Measurements from ENCODE around the gene DGKI.
A peak's percentile ranks its signal among the peaks of the same experiment; 100 is the strongest.

The DGKI gene

DNA sequence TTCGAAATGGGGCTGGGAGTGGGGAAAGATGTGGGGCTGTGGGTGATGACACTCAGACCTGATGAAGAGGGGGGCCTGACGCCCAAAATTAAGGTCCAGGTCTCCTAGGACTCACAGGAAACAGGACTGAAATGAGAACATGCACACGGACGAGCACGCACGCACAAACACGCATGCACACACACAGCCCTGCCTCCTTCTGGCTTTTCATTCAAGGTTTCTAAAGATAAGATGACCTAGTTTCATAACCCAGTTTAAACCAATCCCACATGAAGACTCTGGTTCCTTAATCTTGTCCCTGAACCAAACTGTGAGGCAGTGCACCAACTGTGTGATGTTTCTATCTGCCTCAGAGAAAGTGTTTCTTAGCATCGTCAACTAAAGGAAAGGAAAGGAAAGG is 162.0 kb downstream of the DGKI start:
- no peak for DNase-seq

DNA sequence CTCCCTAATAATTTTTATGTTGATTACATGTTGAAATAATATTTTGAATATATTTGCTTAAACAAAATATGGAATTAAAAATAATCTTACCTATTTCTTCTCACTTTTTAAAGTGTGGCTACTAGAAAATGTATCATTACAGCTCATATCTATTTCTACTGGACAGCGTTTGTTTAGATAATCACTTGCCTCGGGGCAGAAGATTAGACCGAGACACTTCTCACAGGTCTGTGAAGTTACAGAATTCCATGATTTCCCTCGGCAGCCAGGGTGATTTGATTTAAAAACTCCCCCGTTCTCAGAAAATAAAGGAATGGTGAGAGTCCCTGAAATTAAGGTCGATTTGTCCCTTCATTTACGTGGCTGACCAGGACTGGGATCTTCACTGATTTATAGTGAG is 162.5 kb downstream of the DGKI start:
- DNase-seq = no peak

DNA sequence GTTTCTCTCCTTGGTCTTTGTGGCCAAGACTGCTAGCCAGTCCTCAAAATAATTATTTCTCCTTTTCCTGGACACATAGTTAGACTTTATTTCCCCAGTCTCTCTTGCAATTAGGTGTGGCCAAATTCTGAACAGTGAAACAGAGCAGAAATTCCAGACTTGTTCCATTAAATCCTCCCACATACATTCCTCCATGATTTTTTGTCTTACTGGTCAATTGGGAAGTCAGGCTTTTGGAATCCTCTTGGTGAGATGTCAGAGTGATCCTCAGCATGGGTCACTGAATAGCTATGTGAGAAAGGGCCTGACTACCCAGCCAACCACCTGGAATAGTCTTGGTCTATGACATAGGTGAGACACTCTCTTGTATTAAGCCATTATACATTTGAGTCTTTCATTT is 164.2 kb downstream of the DGKI start:
- no peak for DNase-seq

DNA sequence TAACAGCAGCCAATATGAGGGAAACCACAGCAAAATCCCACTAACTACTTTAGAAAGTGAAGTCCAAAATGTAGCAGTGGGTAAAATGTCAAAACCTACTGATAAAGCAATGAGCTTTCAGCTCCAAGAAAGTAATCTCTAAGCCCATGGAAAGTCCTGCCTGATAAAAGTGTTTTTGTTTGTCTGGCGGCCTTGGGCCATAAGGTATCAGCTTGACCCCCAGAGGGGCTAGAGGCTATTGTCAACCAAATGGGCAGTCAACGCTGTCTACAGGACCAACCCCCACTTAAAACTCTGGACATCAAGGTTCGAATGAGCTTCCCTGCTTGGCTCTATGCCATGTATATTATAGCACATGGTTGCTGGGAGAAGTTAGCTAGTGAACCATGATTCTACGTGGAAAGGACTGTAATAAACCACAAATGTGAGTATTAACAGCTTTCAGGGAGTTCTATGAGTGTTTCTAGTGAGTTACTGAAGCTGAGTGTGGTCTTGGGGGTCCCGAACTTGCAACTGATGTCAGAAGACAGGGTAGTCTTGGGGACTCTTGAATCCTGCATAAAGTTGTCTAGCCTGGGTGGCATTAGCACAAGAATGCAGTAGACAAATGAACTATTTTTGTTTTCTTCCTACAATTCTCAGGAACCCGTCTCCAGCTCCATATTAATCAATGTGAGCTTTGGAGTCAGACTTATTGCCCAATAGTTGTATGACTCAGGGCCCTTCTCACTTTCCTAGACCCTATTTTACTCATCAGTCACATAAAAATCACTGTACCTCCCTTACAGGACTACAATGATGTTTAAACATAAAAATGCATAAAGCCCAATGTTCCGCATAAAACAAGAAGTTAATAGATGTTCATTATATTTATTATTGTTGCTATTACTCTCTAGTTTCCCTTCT is 164.9 kb downstream of the DGKI start:
- no peak for DNase-seq

DNA sequence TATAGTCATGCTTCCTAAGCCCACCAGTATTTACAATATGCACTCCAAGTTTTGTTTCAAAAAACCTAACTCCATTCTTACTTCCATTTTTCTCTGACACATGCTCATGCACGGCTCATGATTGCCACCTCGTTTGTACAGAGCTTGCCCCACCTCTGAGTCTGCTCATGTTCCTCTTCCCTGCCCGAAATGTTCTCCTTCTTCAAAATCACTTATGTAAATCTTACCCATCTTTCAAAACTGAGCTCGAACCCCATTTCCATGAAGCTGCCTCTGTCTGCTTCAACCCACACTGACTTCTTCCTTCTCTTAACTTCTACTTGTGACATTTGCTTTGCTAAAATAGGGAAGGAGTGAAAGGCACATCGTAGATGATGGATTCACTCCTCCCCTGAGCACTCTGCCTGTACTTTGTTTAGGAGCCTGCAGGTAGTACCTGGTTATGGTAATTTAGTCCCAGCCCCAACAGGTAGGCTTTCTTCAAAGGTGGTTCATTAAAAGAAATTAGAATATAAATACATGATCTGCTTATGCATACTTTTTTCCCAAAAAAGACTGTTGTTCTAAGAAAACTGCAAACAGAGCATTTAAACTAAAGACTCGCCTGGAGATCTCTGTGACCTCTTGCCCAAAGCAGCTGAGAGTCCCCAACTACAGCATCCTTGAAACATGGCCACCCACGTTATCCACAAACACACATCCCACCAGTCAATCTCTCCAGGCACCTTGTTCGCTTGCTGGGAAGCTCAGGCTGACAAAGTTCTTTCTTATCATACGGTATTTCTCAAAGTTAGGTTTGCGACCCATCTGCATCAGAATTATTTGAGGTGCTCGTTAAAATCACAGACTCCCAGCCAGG is 172.0 kb downstream of the DGKI start:
- DNase-seq = no peak

DNA sequence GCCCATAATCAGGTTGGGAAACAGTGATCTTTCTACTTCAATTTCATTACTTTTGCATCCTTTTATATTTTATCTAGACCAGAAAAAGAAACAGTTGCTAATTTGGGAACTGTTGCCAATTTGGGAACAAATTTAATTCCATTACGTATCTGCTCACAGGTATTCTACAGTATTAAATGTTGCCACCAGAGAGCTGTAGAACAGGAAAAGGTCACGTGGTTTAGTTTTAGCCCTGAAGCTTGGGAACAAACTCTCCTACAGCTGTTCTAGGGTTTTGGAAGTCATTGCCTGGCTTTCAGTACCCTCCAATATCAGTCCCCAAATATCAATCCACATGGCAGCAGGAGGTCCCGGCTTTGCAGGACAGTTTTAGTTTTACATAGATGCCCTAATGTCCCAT is 172.7 kb downstream of the DGKI start:
- DNase-seq = no peak

DNA sequence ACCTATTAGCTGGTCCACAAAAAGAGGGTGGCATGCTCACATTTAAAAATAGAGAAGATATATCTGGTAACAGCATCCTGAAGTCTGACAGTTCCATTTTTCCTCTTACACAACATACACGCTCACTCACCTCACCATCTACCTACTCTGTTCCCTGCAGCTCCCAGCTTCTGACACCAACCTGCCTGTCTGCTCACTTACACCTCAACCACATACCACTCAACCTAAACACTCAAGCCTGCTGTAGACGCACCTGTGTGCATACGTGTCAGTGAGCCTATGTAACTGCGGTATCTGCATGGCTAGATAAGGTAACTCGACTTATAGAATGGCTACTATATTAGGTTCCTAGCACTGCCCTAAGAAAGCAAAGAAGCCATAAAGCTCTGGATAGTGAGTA is 174.9 kb downstream of the DGKI start:
- DNase-seq = no peak

DNA sequence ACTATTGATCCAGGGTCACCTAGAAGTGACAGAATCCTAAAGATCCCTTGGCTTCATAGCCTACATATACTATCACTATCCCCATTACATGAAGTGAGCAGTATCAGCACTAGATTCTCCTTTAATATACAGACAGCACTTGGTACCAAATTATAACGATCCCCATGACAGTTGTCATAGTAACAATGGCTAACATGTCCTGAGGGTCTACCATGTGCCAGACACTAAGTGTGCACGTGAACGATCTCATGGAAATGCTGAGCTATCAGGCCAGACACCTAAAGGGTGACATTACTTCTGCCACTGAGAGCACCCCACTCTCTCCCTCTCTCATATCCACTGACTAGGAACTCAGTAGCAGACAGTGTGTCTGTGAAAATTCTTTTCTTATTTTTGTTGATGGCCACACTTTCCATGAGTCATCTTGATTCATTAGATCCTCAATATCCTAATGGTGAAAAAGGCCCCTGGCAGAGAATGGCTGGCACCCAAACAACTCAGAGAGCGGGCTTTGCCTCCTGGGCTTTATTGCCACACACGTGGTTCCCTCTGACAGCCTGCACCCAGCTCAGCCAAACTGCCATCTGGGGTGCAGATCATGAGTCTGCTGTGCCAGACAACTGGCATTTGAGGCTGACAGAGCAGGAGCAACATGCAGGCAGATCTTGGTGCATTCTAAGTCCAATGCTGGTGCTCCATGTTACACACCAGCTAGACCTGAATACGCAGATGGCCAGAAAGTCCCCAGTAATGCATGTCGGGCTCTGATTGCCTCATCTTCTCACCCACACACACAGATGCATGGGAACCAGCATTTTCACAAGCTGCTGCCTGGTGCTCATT is 176.3 kb downstream of the DGKI start:
- DNase-seq = no peak

DNA sequence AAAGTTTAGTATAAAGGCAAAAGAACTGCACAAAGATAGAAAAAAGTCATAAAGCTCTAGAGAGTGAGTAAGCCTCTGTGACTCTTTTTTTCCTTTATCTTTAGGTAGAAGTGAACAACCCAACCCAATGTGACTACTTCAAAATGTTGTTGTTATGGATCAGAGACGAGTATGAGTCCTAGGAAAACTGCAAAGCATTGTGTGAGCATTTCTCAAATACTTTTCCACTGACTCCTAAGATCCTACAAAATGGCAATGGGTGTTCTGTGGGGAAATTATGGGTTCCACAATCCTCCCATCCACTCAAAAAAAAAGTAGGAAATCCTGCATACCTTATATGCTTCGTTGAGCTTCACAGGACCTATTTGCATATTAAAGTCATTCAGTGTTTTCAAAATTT is 177.1 kb downstream of the DGKI start:
- no peak for DNase-seq

DNA sequence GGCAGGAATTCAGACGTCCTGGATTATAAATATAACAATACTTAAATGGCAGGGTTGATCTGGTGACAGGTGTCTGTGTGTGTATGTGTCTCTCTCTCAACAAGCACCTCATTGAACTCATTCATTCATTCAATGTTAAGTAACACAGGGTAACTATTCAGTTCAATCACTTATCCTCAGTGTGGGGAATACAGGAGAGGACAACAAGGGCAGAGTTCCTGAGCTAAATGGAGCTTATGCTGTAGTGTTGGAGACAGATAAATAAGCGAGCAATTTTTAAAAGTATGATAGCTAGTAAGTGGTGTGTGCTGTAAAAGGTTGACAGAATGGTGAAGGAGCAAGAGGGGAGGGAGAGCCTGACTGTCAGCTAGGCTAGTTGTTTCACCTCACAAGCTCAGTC is 178.4 kb downstream of the DGKI start:
- DNase-seq = no peak

DNA sequence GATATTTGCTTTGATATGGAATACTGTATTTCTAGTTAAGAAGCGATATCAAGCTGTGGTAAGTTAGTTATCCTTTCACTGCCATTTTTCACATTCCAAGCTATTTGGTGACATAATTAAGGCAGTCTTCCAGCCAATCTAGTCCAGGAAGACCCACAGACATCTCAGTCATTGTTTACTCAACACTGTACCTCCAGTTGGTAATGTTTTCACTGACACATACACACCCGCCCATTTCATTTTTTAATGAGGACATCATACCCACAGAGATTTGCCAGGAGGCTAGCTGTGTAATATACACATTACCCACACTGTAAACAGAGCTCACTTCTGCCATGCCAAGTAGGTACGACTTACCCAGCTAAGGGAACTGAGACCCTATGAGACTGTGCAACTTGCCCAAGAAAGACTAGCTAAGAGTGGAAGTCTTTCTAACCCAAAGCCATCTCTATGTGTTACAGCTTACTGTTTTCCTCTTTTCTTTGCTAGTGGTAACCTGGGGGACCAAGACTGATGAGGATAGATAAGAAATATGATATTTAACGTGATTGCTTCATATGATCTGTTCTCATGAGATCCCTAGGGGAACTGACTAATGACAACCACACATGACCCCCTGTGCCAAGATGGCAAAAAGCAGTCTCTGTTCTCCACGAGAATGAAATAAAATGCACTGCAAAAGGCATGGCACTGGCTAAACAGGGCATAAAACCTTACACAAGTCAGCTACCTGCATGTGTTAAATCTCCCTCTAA is 179.0 kb downstream of the DGKI start:
- no peak for DNase-seq

DNA sequence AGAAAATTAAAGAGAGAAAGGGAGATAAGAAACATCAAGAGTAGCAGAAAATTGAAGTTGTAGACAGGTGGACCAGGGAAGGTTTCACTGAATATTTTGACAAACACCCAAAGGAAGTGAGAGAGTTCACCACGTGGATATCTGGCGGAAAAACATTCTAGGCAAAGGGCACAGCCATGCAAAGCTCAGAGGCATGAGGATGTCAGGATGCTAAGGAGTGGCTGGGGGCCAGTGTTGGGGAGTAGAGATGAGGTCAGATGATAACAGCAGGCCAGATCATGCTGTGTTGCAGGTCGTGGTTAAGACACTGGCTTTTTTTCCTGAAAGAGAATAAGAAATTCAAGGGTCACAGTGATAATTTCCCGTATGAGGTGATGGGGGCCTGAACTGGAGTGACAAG is 181.9 kb downstream of the DGKI start:
- no peak for DNase-seq

DNA sequence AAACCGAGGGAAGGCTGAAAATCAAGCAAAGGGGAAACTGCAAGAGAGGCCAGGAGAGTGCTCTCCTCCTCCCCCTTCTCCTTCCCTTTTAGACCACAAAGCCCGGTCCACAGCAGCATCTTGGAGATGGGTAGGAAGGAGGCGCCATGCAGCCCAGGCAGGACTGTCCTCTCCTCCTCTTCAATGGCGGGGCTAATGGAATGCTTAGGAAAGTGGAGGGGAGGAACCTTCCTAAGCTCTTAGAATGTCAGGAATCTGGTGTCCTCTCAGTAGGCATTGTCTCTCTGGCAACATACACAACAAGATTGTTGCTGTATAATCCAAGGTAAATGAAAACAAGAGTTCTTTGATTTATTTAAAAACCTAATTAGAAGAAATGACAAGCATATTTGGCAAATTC is 185.1 kb downstream of the DGKI start:
- DNase-seq = no peak

DNA sequence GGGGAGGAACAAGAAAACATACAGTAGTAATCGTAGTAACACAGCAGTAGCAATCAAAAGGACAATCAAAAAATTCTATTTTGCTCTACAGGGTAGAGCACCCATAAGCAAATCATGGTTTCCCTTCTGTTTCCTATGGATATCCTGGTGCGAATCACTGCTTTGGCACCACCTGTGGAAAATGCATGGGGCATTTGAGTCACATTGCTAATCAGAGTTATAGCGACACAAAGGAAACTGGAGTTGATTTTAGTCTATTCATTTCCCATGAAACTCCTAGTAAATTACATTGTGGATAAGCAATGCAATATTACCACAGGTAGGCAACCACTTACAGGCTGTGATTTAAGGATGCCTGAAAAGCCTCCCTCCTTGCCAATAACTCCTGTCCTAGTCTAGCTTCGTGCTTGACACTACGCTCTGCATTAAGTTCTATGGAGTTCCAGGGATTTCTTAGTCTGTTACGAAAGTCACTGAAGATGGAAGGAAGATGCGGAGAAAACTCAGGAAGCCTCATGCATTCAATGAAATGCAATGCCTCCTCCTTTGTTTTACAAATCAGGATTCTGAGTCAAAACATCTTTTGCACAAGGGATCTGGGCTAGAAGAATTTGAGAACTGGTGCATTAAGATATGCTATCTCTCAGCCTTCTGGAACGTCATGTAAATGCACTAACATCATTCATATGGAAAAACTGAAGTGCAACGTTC is 188.4 kb downstream of the DGKI start:
- DNase-seq = no peak

DNA sequence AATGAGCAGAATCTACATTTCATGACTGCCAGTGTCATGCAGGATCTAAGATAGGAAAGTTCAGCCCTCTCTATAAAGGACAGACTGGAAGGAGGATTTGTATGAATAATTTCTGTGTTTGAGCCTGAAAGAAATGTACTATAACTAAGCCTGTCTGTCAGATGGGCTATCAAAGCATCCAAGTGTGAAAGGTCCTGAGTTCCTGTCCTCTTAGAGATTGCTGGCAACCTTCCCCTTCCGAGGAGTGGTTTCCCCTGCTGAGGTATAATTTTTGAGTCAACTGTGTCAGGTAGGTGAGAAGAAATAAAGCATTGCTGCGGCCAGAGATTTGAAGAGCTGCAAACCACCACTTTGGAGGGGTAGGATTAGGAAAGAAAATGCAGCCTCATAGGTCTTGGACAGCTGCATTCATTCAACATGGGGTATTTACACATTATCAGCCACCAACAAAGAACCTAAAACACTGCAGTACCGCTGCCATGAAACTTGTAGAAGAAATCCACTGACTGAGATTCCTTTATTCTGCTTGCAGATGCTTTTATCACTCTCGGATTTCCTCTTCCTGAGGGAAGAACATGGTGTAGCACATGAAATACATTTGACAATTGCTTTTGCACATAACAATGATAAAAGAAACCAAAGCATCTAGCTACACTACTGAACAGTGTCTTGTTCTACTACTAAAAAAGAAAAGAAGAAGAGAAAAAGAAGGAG is 189.1 kb downstream of the DGKI start:
- DNase-seq = no peak

DNA sequence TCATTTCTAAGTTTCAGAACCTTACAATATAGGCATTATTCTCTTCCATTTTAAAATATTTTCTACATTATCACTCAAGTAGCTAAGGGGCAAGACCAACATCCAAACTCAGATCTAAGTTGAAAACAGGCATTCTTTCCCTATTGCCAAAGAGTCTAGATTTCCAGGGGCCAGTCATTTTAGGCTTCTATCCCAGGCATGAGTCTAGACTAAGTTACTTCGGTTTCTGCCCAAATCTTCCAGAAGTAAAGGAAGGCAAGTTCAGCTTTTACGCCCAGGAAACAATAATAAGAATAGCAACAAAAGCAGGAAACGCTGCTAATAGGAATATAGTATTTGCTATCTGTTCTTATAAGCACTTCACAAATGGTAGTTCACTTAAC is 189.9 kb downstream of the DGKI start:
- DNase-seq = no peak

DNA sequence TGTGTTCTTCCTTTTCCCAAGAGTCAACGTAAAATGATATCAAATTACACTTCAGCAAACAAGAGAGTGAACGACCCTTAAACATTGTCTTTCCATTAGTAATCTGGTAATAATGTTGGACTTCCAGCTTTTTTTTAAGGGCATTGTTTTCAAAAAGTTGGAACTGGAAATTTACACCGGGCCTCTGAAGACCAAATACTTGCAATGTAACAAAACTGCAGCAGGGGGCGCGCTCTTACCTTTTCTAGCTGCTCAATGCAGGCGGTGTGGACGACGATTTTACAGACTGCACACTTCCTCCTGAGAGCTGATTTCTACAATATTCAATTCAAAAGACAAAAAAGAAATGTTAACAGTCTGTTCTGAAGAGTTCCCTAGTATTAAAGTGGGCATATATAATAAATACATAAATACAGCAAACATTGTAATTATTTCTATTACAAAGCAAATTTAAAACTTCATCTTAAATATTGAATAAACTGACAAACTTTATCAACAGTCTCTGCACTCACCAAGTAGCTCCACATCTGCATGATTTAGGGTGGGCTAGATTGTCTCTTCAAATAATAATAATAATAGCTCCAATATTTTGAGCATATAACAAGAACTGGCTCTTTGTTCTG is 190.4 kb downstream of the DGKI start:
- DNase-seq = peak; percentile 30

DNA sequence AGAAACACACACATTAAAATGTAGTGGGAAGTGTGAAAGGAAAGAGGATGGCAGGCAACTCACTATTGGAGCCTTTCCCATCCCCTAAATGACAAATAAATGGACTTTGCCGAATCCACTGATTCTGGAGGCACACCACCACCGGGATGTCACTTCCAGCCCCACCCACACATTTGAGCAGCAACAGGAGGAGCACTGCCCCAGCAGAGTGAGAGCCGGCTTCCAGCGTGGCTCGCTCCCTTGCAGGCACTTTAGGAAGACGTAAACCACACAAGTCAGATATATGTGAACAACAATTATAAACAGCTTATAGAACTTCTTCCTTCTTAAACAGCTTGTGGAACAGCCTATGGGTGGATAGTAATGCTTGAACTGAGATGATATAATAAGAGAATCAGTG is 191.0 kb downstream of the DGKI start:
- no peak for DNase-seq

DNA sequence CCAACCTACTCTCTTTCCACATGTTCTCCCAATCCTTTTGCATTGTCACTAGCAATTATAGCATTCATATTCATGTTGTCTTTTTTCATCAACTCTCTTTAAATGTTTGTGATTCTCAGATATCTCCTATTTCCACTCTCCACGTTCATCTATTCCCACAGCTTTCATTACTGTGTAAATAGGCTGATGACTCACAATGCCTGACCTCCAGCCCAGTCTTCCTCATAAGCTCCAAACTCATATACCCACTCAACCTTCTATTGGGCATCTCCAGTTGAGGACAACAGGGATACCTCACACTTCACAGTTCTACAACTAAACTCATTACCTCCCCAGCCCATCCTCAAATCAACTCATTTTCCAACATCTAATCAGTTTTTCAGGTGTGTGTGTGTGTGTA is 194.1 kb downstream of the DGKI start:
- no peak for DNase-seq

DNA sequence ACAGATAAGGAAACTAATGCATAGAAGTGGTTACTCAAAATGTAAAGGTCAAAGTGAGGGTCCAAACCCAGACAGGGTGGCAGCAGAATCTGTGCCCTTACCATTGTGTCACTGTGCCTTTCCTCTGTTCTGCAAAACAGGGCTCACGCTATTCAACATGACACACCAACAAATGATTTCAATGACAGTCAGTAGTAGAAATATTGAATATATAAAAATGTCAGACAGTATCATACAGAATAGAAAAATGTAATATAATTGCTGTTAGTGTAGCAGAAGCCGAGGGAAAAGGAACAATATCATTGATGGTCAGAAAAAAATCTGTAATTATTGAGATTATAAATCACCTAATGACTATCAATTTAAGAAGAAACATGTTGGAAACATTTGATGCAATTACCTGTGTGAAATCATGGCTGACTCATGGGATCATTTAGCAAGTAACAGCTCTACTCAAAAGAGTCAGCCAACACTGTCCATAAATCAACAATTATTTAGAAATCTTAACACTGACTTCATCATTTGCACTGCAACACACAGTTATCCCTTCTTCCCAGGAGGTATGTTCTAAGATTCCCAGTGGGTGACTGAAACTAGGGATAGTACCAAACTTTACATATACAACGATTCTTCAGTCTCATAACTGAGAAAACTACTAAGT is 198.7 kb downstream of the DGKI start:
- no peak for DNase-seq
